A549 treated with AZD9567 at 1 μM for 4 hours (cell line): ENCODE data around the gene SGO1. TPM values are rescaled to one million over a fixed set of nuclear protein-coding genes. Genes with fewer than 3 reads are reported as not detected.

Experiments used
- total RNA-seq: library from RNA; stranded (reverse); fragments of 200-300 nt; extraction: Qiagen RNA extraction; gene quantifications from 5 replicates; pipeline ENCODE4 v1.2.3, GENCODE V29; 2022; ENCODE audit not compliant: insufficient read depth

Gene SGO1
- total RNA-seq = 11.9 to 26.6 TPM (median 15.3 TPM) in 5 replicates

GRCh38 chr3:20185679-20186599, at the start of gene SGO1:
Gene SGO1, minus strand, starts transcription at chr3:20186206. Its CDS starts 2,179 bp downstream, at chr3:20184027.

Other genes with a start within 250 kb of the SGO1 start
- gene RAB5A, start 239.1 kb downstream of the SGO1 start, total RNA-seq = 38.0 to 69.6 TPM (median 48.5 TPM) in 5 replicates
- gene PP2D1, start 173.9 kb downstream of the SGO1 start, total RNA-seq = not detected in 5 replicates
- 5.0 to 18.9 TPM (median 5.8 TPM) in 5 replicates for gene KAT2B, start 145.8 kb downstream of the SGO1 start, total RNA-seq